Panc1 (cell line): Measurements from ENCODE around the gene PM20D2. TPM values are rescaled to one million over a fixed set of nuclear protein-coding genes. Genes with fewer than 3 reads are reported as not detected.

Source experiments
- ATAC-seq: fragments of 200-7000 bp; cut with Tn5 transposase; 2 replicates; pipeline ENCODE4 v1.9.1; 2020; ENCODE audit warnings: mild to moderate bottlenecking, moderate library complexity
- BruUV-seq: library from RNA; stranded (reverse); fragments of 400-500 nt; replicated peaks from 2 replicates; lab custom pipeline; 2021; lab: Mats Ljungman, UMichigan
- CTCF ChIA-PET: fragments of 300-600 bp; sonication (Branson Sonifier 250); formaldehyde crosslinking; loops from one replicate; lab custom pipeline; 2022; ENCODE audit warnings: antibody characterized with exemption; lab: Charles Lee
- POLR2A ChIA-PET: fragments of 300-600 bp; sonication (Branson Sonifier 250); formaldehyde crosslinking; loops from one replicate; lab custom pipeline; 2022; ENCODE audit warnings: antibody characterized with exemption; lab: Charles Lee
- DNase-seq: peaks from one replicate; pipeline ENCODE4 v3.0.0-alpha.2; 2010; ENCODE audit warnings: low read depth, low spot score
- H3K27ac ChIP-seq: 2 replicates; pipeline ENCODE4 v1.5.1; 2011; ENCODE audit warnings: mild to moderate bottlenecking, low read length, inconsistent platforms
- H3K27me3 ChIP-seq: fragments of 200-500 bp; sonication (Bioruptor generic); 2 replicates; pipeline ENCODE4 v1.6.0; 2014; ENCODE audit warnings: low read length, inconsistent platforms; ENCODE audit not compliant: control insufficient read depth, insufficient read depth
- H3K36me3 ChIP-seq: fragments of 200-500 bp; sonication (Bioruptor generic); 2 replicates; pipeline ENCODE4 v1.5.1; 2014; ENCODE audit warnings: inconsistent platforms, mild to moderate bottlenecking, low read length, moderate library complexity; ENCODE audit not compliant: control insufficient read depth, insufficient read depth
- H3K4me1 ChIP-seq: 2 replicates; pipeline ENCODE4 v1.5.1; 2011; ENCODE audit warnings: inconsistent platforms, mild to moderate bottlenecking, low read length, moderate library complexity; ENCODE audit not compliant: control insufficient read depth, insufficient read depth
- H3K4me3 ChIP-seq, 2 experiments: 2 replicates each; pipeline ENCODE4 v1.5.1; 2011 to 2012; ENCODE audit warnings: low read depth in 2 of 2, low read length in 2 of 2, mild to moderate bottlenecking in 2 of 2, inconsistent platforms in 1 of 2, moderate library complexity in 1 of 2
- H3K9me3 ChIP-seq: fragments of 200-500 bp; sonication (Bioruptor generic); 2 replicates; pipeline ENCODE4 v1.5.1; 2014; ENCODE audit warnings: low read depth, mild to moderate bottlenecking, inconsistent platforms, low read length, moderate library complexity; ENCODE audit not compliant: control insufficient read depth, insufficient read depth
- POLR2AphosphoS5 ChIP-seq: IDR thresholded peaks from 2 replicates; pipeline ENCODE4 v1.6.1; 2012; ENCODE audit warnings: mild to moderate bottlenecking, low read depth, low read length, moderate library complexity
- REST ChIP-seq, 2 experiments: IDR thresholded peaks; 2 replicates each; pipeline ENCODE4 v1.6.1; 2011 to 2012; ENCODE audit warnings: low read depth in 2 of 2, control low read depth in 1 of 2, low read length in 1 of 2, mild to moderate bottlenecking in 1 of 2, moderate library complexity in 1 of 2; ENCODE audit not compliant: insufficient read depth in 1 of 2
- SIN3A ChIP-seq: IDR thresholded peaks from 2 replicates; pipeline ENCODE4 v1.6.1; 2012; ENCODE audit warnings: low read depth, mild to moderate bottlenecking, low read length, moderate library complexity, borderline replicate concordance; ENCODE audit not compliant: insufficient read depth
- TCF7L2 ChIP-seq: IDR thresholded peaks from 2 replicates; pipeline ENCODE4 v1.6.1; 2011; ENCODE audit warnings: mild to moderate bottlenecking, low read depth, low read length, inconsistent platforms
- in situ Hi-C: cut with HindIII; loops from 2 replicates; pipeline ENCODE4 v1.10.0; 2016; ENCODE audit warnings: low sequenced_read_pairs, low pct_unique_long_range_greater_than_20kb
- intact Hi-C: fragments of 100-400 bp; cut with micrococcal nuclease; formaldehyde crosslinking; loops from one replicate; pipeline ENCODE4 v1.10.0; 2022; ENCODE audit not compliant: unreplicated experiment
- total RNA-seq: library from RNA; stranded (reverse); gene quantifications from one replicate; pipeline ENCODE4 v1.2.1, GENCODE V29; 2021; ENCODE audit not compliant: unreplicated experiment
- TF ChIP-seq, protein P1 (sequence below): fragments of 450-650 bp; IDR thresholded peaks from 2 replicates; pipeline ENCODE4 v1.5.1; 2017; ENCODE audit warnings: mild to moderate bottlenecking

Gene PM20D2
- total RNA-seq, 1 experiment from 2014 or later, result 13.6 TPM

- intact Hi-C loops, result no loop called here
- H3K27ac ChIP-seq, result no peak overlapping the region
- no peak for TF ChIP-seq TCF7L2
- TF ChIP-seq POLR2AphosphoS5, result no peak
- no peak for TF ChIP-seq SIN3A
- in situ Hi-C loops, result no loop called here
- H3K27me3 ChIP-seq, result peaks cover 4% of the 10 kb centered on the region; the same call in 1 of the 2 replicates
- no peak for DNase-seq
- CTCF ChIA-PET, result no interaction called here
- BruUV-seq, result no TSS peak
- no peak overlapping the region for H3K4me3 ChIP-seq
- H3K4me1 ChIP-seq, result no peaks in the 10 kb centered on the region
- no peak for ATAC-seq
- peaks cover 4% of the 10 kb centered on the region; the same call in 1 of the 2 replicates for H3K9me3 ChIP-seq
- POLR2A ChIA-PET, result no interaction called here
- no peaks in the 10 kb centered on the region for H3K36me3 ChIP-seq
These were observed 53.7 kb downstream of the PM20D2 start for GRCh38 chr6:89199579-89199978.

DNA sequence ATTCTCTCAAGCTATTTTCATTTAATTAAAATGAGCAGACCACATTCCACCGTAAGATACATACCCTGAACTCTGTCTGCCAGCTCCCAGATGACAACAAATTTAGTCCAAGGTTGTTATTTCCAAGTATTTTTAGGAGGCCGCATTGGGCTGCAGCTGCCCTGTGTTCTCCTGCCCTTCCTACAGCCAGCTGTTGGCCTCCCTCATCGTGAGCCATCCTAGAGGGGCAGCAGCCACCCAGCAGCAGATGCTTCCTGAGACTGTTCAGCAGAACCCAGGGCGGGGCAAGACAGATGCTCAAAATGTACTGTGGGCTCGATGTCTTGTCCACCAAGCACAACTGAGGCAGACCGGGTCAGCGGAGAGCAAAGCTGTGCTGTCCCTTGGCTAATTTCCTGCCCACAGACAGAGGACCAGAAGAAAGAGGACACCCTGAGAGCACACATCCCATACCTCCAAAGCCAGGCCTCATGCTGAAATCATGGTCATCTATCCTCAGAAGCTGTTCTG lies 54.9 kb downstream of the PM20D2 start:
- Histone ChIP-seq H3K9me3 (no peaks in the 10 kb centered on the region), H3K36me3 (no peaks in the 10 kb centered on the region), H3K4me3 (no peak overlapping the region), H3K4me1 (no peaks in the 10 kb centered on the region), H3K27me3 (peaks cover 2% of the 10 kb centered on the region; the same call in 1 of the 2 replicates), H3K27ac (no peak overlapping the region)
- ChIA-PET POLR2A (no interaction called here), CTCF (no interaction called here)
- in situ Hi-C loops, result no loop called here
- no peak for ATAC-seq
- no peak for DNase-seq
- BruUV-seq, result no TSS peak
- no peak for TF ChIP-seq REST (IDR thresholded peaks at IDR 0.05; ENCODE audit: insufficient read depth in 1 of 2, low read depth in 2 of 2, low read length in 1 of 2)
- no peak for TF ChIP-seq SIN3A
- no peak for TF ChIP-seq TCF7L2
- TF ChIP-seq POLR2AphosphoS5, result no peak
- TF ChIP-seq, protein P1, sequence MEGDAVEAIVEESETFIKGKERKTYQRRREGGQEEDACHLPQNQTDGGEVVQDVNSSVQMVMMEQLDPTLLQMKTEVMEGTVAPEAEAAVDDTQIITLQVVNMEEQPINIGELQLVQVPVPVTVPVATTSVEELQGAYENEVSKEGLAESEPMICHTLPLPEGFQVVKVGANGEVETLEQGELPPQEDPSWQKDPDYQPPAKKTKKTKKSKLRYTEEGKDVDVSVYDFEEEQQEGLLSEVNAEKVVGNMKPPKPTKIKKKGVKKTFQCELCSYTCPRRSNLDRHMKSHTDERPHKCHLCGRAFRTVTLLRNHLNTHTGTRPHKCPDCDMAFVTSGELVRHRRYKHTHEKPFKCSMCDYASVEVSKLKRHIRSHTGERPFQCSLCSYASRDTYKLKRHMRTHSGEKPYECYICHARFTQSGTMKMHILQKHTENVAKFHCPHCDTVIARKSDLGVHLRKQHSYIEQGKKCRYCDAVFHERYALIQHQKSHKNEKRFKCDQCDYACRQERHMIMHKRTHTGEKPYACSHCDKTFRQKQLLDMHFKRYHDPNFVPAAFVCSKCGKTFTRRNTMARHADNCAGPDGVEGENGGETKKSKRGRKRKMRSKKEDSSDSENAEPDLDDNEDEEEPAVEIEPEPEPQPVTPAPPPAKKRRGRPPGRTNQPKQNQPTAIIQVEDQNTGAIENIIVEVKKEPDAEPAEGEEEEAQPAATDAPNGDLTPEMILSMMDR, result no peak
- intact Hi-C loops, result no loop called here

DNA sequence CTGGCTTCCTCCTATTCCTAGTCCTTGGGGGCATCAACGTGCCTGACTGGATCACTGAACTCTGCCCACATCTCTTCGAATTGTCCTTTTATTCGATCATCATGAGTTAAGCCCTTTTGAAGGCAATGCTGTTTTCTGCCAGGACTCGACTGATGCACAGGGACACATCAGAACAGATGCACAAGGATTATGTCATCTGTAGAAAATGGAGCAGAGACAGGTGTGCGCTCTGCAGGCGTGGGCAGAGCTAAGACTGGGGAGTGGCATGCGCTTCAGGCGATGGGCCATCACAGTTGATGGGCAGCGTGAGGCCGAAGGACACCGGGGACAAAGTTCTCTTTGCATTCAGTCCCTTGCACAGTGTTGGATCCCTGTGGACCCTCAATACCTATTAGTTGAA lies 58.2 kb downstream of the PM20D2 start:
- POLR2A ChIA-PET, result no interaction called here
- CTCF ChIA-PET, result no interaction called here
- no TSS peak for BruUV-seq

More for the DNA sequence above, 58.2 kb downstream of the PM20D2 start:
- ATAC-seq (no peak), DNase-seq (no peak)
- TF ChIP-seq, protein P1, result no peak
- TF ChIP-seq SIN3A, result no peak
- no peaks in the 10 kb centered on the region for H3K4me1 ChIP-seq
- no peaks in the 10 kb centered on the region for H3K9me3 ChIP-seq
- H3K4me3 ChIP-seq, result no peak overlapping the region
- no peaks in the 10 kb centered on the region for H3K36me3 ChIP-seq
- H3K27ac ChIP-seq, result no peak overlapping the region
- intact Hi-C loops (no loop called here), in situ Hi-C loops (no loop called here)
- H3K27me3 ChIP-seq, result no peaks in the 10 kb centered on the region; the same call in 1 of the 2 replicates
